ENCODE results near the gene RASA3. TPM values are rescaled to one million over a fixed set of nuclear protein-coding genes. Genes with fewer than 3 reads are reported as not detected.
"Not testable (repeated sequence)": the region's sequence is repeated elsewhere in the genome, so short reads cannot be mapped to it uniquely, and the experiment has no call there.

RASA3 gene
- total RNA-seq, 1 donor from 2014 or later, result 25.4 TPM

DNA sequence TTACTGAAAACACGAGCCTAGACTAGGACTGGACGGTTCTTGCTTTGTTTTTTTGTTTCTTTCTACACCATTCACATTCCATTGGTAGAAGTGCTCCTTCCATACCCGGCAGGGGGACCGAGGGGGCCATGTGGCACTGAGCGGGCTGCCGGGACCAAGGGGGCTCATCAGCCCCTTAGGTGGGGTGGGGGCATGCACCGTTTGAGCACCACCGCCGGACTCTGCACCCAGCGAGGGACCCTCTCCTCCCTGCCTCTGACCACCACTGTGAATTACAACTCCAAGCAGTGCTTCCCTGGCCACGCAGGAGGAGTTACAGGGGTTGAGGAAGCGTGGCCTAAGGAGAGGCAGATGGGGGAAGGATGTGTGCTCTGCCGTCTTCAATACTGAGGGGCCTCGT lies 31.6 kb upstream of the RASA3 start:
- Histone ChIP-seq H3K4me3 (ENCODE audit: low read depth, low read length) (no peak overlapping the region), H3K27me3 (ENCODE audit: control insufficient read depth, insufficient read depth, low read length) (peaks cover 37% of the 10 kb centered on the region), H3K36me3 (ENCODE audit: control insufficient read depth, insufficient read depth, low read length) (no peaks in the 10 kb centered on the region)
- TF ChIP-seq, protein P1, sequence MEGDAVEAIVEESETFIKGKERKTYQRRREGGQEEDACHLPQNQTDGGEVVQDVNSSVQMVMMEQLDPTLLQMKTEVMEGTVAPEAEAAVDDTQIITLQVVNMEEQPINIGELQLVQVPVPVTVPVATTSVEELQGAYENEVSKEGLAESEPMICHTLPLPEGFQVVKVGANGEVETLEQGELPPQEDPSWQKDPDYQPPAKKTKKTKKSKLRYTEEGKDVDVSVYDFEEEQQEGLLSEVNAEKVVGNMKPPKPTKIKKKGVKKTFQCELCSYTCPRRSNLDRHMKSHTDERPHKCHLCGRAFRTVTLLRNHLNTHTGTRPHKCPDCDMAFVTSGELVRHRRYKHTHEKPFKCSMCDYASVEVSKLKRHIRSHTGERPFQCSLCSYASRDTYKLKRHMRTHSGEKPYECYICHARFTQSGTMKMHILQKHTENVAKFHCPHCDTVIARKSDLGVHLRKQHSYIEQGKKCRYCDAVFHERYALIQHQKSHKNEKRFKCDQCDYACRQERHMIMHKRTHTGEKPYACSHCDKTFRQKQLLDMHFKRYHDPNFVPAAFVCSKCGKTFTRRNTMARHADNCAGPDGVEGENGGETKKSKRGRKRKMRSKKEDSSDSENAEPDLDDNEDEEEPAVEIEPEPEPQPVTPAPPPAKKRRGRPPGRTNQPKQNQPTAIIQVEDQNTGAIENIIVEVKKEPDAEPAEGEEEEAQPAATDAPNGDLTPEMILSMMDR (IDR thresholded peaks at IDR 0.05; ENCODE audit: insufficient read depth, low read length, poor library complexity, severe bottlenecking), result no peak
- DNase-seq (ENCODE audit: low read depth), result no peak

DNA sequence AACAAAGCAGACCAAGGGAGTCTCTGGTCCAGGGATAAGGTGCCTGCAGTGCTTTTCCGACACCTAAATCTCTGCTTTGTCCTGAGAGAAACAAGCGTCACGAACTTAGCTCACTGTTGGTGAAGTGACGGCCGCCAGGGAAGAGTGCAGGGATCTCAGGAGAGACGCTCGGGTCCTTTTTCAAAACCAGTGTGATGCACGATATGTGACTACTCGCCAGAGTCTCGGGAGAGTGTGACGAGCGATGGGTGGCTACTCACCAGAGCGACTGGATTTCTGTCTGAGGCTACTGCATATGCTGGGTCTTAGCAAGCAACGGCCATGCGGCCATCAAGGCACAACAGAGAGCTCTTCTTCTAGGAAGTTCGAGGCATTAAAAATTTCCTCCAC lies 30.1 kb upstream of the RASA3 start:
- TF ChIP-seq, protein P1 (IDR thresholded peaks at IDR 0.05; ENCODE audit: insufficient read depth, low read length, poor library complexity, severe bottlenecking), result no peak
- no peaks in the 10 kb centered on the region for H3K36me3 ChIP-seq (ENCODE audit: control insufficient read depth, insufficient read depth, low read length)
- H3K27me3 ChIP-seq (ENCODE audit: control insufficient read depth, insufficient read depth, low read length), result peaks cover 37% of the 10 kb centered on the region
- no peak for DNase-seq (ENCODE audit: low read depth)
- H3K4me3 ChIP-seq (ENCODE audit: low read depth, low read length), result no peak overlapping the region

DNA sequence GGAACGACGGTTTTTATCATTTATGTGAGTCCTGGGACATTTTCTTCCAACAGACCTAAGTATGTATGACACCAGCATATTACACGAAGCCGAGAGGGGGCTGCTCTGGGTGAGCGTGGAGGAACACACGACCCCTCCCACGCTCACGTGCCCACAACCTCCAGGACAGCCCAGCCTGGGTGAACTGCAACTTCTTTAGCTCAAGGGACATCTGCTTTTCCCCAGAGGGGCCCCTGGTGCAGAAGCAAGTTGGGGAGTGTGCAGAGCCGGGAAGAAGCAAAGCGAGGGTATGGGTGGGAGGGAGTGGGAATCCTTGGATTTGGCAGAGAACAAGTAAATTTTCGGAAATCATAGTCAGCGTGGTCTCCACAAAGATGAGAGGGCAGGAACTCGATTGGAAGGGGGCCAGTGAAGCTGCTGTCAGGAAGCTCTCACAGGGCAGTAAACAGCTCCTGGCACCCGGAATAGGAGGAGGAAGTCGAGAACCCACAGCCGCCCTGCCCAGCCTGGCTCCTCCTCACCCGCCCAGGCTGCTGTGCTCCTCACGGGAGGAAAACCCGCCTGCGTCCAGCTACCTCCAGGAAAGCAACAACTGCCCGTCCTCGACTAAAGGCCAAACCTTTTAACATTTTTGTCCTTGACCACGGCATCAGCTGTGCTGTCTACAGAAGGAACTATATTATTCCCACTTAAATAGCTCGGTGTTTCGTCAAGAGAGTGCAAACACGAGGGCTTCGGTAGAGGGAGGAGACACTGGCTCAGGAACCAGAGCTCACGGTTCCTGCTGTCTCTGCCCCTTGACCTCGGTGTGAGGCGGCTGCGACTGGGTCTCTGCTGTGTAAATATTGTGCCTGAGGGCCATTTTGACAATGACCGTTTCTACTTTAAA lies 29.5 kb upstream of the RASA3 start:
- DNase-seq (ENCODE audit: low read depth), result no peak
- TF ChIP-seq, protein P1 (IDR thresholded peaks at IDR 0.05; ENCODE audit: insufficient read depth, low read length, poor library complexity, severe bottlenecking), result no peak
- Histone ChIP-seq H3K36me3 (ENCODE audit: control insufficient read depth, insufficient read depth, low read length) (no peaks in the 10 kb centered on the region), H3K4me3 (ENCODE audit: low read depth, low read length) (no peak overlapping the region), H3K27me3 (ENCODE audit: control insufficient read depth, insufficient read depth, low read length) (peaks cover 37% of the 10 kb centered on the region)

DNA sequence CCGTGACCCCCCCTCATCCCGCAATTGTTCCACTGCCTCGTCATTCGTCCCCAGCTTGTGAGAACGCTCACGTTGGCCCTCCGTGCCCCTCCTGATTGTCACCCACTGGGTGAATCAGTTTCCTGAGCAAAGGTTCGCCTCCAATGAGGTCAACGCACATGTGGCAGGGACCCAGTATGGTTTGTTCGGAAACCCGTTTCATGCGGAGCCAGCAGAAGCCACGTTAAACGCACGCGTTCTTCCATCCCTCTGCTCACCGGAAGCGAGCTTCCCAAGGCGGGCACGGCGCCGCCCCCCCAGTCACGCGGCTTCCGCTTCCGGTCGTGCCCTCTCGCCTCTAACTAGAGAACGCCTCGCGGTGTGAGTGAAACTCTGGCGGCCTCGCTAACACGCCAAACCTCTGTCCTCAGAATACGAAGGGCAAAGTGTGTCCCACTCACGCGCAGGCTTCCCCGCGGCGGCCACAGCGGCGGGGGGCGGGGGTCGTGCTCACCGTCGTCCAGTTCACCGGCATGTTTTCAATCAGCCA lies 28.7 kb upstream of the RASA3 start:
- Histone ChIP-seq H3K4me3 (ENCODE audit: low read depth, low read length) (no peak overlapping the region), H3K27me3 (ENCODE audit: control insufficient read depth, insufficient read depth, low read length) (peaks cover 30% of the 10 kb centered on the region), H3K36me3 (ENCODE audit: control insufficient read depth, insufficient read depth, low read length) (no peaks in the 10 kb centered on the region)
- TF ChIP-seq, protein P1 (IDR thresholded peaks at IDR 0.05; ENCODE audit: insufficient read depth, low read length, poor library complexity, severe bottlenecking), result no peak
- DNase-seq (ENCODE audit: low read depth), result no peak

DNA sequence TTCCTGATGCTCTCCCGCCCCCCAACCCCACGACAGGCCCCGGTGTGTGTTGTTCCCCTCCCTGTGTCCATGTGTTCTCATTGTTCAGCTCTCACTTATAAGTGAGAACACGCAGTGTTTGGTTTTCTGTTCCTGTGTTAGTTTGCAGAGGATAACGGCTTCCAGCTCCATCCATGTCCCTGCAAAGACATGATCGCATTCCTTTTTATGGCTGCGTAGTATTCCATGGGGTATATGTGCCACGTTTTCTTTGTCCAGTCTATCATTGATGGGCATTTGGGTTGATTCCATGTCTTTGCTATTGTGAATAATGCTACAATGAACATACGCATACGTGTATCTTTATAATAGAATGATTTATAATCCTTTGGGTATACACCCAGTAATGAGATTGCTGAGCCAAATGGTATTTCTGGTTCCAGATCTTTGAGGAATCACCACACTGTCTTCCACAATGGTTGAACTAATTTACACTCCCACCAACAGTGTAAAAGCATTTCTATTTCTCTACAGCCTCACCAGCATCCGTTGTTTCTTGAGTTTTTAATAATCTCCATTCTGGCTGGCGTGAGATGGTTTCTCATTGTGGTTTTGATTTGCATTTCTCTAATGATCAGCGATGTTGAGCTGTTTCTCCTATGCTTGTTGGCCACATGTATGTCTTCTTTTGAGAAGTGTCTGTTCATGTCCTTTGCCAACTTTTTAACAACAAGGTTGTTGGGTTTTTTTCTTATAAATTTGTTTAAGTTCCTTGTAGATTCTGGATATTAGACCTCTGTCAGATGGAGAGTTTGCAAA lies 26.6 kb upstream of the RASA3 start:
- H3K36me3 ChIP-seq (ENCODE audit: control insufficient read depth, insufficient read depth, low read length); DNase-seq (ENCODE audit: low read depth); H3K4me3 ChIP-seq (ENCODE audit: low read depth, low read length): not testable (repeated sequence)
- H3K27me3 ChIP-seq (ENCODE audit: control insufficient read depth, insufficient read depth, low read length), result peaks cover 15% of the 10 kb centered on the region

DNA sequence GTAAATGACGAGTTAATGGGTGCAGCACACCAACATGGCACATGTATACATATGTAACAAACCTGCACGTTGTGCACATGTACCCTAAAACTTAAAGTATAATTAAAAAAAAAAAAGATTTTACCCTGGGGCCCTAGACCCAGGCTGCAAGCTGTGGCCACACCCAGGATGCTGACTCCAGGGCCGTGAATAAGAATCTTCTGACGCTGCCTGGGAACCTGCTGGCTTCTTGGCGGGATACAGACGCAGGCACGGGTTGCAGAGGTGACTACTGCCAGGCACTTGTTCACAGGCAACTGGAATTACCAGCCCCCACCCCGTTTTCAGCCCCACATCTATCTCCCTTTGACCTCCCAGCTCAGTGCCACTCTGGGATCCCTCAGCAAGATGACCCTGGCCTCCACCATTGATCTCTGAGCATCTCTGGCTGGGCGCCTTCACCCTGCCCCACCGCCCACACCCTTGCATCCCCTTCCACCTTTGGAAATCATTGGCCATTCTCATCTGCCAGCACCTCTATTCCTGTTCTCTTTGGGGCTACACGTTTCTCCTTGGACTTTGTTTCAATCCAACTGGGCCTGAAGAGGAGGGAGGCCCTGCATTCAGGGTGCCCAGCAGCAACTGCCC lies 25.6 kb upstream of the RASA3 start:
- Histone ChIP-seq H3K27me3 (ENCODE audit: control insufficient read depth, insufficient read depth, low read length) (peaks cover 11% of the 10 kb centered on the region), H3K36me3 (ENCODE audit: control insufficient read depth, insufficient read depth, low read length) (no peaks in the 10 kb centered on the region), H3K4me3 (ENCODE audit: low read depth, low read length) (no peak overlapping the region)
- no peak for DNase-seq (ENCODE audit: low read depth)
- TF ChIP-seq, protein P1 (IDR thresholded peaks at IDR 0.05; ENCODE audit: insufficient read depth, low read length, poor library complexity, severe bottlenecking), result no peak
